ENCODE data around the gene KCNJ6.

KCNJ6 gene

DNA sequence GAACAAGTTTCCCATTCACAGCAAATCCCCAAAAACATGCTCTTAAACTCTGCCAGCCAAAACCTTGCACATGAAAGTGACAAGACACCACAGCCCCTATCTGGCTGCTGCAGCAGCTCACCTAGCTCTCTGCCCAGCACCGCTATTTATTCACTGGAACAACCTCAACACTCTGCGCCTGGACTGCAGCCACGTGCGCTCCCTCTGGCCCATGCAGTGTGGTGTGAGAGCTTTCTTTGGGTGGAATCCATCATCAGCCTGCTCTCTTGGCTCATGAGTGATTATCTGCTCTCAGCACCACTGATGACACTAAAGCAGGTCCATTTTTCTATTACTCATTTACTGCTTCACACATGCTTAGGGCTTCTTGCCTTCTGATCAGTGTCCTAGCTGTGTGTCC is 11.4 kb downstream of the KCNJ6 start:
- DNase-seq = no peak

DNA sequence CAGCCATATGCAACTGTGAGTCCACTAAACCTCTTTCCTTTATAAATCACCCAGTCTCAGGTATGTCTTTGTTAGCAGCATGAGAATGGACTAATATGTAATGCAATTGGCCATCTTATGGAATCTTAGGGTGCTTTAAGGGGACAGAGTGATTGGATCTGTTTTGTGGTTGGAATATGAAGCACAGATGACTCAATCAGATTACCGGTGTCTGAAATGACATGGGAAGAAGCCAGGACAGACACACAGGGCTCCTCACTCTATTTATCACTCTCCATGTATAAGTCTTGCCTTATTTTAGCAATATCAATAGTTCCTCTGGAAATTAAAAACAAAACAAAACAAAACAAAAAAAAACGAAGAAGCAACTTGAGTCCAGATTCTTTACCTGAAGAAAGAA is 12.9 kb downstream of the KCNJ6 start:
- DNase-seq = no peak

DNA sequence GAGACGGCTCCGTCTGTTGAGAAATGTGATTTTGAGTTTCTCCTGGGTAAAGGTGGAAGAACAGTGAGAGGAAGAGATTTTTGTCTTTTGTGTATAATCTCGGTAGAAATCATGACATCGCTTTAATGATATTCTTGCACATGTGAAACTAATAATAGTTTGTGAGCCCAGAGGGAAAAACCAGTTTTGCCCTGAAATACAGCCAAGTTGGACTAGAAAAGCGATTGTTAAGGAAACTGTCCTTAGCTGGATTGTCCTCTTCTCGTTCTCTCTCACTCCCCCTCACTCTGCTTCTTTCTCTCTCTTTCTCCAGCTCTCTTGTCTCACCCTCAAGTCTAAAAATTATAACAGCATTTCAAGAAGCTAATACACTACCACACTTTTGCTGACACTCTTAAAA is 17.1 kb downstream of the KCNJ6 start:
- DNase-seq = no peak

DNA sequence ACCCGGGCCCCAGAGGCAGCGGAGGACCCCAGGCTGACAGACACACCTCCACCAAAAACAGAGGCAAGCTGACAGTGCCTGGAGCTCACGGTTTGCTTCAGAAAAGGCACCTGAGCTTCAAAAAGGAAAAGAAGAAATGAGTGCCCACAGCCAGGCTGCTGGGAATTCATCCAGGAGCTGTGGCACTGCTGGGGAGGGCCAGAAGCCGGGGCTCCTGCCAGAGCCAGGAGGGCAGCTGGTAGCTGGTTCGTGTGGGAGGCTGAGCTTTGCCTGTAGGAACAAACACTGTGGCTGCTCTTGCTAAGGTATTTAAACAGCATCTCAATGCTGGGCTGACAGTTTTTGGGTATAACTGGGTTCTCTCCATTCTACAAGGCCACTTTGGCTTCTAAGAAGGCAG is 19.5 kb downstream of the KCNJ6 start:
- DNase-seq = no peak

DNA sequence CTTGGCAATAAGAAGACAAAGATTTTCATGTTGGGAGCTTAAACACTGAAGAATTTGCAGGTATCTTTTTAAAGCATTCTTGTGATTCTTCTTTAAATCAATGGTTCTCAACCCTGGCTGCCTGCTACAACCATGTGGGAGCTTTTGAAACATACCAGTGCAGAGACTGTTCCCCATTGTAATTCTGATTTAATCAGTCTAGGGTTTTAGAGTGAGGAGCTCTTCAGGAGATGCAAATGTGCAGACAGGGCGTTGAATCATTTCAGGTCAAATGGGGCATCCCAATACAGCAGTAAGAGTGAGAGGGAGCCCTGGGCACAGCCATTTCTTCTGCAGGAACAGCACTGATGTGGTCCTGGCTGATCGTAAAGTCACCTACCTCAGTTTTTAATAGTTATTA is 24.3 kb downstream of the KCNJ6 start:
- DNase-seq = no peak

DNA sequence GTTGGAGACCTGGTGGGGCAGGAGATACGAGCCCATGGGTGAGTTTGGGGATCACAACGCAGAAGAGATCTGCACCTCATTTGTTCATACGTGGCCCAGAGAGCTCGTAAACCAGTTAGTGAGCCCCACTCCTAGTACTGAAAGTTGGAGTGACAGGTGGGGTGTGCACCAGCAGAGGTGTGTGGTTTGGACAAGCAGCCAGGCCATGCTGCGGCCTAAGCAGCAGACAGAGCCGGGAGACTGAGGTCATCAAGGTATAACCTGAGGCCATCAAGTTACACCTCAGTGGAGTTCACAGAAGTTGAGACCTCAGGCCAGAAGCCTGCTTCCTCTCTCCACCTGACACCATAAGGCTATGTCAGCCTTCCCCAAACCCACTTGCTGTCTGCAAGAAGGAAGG is 27.6 kb downstream of the KCNJ6 start:
- DNase-seq = no peak

DNA sequence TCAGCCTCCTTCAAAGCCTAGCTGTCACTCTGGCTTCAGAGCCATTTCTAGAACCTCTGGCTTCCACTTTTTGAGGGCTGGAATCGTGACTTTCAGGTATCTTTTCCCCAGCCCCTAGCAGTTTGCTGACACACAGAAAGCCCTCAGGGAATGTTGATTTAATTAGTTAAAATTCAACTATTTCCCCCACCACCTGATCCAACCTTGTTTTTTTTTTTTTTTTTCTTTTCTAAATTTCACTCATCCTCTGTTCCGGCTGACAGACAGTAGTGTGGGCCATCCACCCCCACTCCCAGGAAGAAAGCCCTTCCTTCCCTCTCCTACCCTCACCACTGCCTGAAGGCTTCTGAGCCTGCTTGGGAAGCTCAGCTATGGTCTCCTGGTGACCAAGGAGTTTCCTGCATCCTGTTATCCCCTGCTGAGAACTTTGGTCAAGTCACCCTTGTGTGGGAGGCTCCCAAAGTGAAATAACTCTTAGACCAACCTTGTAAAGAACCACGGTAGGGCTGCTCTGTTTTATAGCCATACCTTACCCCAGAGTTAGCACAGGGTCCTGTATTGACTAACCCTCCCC is 29.4 kb downstream of the KCNJ6 start:
- no peak for DNase-seq

DNA sequence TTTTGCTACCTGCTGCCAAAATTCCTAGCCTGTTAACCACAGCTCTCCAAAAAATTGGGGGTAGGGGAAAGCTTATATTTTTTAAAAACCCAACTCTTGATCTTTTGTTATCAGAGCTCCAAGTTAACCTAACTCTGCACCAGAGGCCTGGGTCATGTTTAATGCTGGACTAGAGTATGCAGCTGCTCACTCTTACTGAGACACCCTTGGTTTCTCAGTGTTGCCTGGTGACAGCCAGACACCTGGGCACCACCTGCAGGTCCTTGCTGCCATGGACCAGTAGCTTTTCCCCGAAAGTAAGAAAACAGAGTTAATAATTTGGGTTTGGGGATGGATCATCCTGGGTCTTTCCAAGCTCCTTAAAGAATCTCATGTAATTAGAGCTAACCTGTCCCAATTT is 30.1 kb downstream of the KCNJ6 start:
- DNase-seq = no peak

DNA sequence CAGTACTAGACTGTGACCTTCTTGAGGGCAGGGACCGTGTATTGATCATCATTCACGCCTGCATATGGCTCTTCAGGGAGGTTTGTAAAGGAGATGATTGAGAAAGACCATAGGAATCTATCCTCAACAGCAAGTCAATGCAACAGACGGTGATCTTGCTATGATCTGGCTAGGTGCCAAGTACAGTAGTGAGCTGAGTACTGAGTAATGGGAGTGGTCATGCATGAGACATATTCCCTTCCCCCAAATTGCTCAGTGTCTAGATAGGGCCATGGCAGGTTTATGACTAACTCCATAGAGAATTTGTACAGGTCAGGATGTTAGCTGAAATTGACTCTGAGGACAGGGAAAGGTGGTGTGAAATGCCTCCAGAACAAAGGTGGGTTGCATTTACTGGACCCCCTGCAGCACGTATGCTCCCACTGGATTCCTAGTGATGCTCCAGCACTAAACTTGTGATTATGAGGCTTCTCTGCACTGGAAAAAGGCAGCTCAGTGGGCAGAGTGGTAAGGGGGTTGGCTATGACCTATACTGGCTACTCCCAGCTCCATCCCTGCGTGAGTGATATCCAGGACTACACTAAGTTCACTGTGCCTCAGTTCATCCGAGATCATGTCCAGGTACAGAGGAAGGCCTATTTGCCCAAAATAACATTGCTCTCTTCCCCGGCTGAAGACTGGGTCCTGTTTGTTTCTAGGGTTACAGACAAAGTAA is 37.2 kb downstream of the KCNJ6 start:
- DNase-seq = no peak

DNA sequence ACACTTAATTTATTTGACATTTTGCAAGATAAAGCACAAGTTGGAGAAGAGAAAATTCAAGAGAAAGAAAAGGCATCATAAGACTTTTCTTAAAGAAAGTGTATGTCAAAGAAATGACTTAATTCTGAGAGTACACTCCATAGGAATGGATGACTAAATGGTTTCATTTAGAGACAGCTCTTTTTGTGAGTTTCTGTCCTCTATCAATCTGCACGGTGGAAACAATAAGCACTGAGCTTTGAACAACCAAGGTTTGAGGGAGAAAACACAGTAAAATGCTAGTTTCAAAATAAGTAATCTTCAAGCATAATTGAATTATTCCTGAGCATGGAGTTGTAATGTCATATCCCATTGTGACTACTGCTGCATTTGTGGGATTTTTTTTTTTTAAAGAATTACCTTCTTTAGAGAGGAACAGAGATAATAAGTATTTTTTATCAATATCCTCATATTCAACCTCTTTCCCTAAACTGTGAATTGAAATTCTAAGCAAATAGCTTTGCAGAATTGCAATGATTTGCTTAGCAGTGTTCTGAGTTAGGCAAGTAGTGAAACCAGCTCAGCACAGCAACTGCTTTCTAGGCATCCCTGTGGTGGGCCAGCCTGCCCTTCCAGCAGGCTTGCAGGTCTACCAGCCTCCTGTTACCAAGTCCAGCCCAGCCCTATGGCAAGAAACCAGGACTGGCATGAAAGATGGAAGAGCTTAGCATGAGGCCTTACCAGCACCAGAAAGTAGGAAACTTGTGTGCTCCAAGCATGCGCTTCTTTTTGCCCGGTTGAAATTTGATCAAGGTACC is 38.2 kb downstream of the KCNJ6 start:
- no peak for DNase-seq

DNA sequence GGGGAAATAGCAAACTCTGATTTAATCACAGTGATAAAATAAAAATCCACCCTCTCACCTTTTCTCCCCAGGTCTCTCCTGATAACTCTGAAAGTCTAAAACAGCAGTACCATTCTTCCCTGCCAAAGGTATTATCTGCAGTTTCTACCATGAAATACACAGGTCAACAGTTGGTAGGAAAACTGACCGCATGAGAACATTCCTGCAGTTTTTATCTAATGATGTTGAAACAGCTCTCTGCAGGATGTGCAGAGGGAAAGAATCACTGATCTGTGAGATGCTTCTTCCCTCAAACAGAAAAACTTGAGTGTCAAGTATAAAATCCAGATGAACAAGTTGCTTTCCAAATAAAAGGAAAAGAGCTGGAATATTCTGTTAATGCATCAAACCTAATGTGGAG is 39.1 kb downstream of the KCNJ6 start:
- DNase-seq = no peak

DNA sequence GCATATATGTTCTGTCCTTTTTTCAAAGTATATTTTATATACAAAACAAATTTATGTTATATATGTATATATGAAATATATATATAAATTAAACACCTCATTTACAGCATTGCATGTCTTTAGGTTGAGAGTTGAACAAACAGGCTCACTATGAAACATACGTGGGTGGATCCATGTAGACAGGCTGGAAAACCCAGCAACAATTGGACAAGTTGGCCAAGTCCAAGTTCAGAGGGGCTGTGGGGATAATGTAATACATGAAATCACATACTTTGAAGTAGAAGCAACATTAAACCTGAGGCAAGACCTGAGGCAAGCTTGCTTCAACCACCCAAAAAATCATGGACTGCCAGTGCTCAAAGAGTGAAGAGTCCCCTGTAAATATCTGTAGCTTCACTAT is 39.7 kb downstream of the KCNJ6 start:
- DNase-seq = no peak

DNA sequence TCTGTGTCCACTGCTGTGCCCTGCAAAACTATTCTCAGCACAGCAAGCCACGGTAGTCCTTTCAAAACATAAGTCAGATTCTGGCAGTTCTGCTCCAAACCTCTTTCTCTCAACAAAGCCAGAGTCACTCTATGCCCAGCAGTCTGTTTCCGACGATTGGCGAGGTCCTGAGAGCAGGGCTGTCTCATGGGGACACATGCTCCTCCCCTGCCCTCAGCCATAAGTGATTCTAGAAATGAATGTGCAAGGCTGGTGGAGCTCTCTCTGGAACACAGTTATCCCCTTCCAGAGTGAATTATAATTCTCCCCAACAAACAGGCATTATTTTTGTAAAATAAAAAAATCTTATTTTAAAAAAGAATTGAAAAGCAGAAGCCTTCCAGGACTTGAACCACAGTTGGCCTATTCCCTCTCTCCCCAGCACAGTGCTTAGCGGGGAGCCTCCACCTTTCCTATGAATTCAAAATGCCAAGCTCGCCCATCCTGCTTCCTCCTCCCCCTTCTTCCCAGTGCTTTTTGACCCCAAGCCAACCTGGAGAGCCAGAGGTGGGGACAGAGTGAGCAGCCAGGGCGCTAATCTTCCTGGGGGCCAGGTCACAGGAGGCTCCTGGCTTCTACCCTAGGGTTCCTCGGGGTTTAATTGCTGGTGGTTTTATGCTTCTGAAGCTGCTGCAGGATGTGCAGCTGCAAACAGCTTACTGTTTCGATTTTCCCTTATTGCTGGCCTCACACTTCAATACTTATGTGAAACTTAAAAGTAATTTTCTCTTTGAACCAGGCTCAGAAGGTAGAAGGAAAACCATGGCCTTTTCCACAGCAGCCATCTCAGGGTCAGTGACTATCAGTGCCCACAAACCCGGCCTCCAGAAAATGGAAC is 41.1 kb downstream of the KCNJ6 start:
- no peak for DNase-seq

DNA sequence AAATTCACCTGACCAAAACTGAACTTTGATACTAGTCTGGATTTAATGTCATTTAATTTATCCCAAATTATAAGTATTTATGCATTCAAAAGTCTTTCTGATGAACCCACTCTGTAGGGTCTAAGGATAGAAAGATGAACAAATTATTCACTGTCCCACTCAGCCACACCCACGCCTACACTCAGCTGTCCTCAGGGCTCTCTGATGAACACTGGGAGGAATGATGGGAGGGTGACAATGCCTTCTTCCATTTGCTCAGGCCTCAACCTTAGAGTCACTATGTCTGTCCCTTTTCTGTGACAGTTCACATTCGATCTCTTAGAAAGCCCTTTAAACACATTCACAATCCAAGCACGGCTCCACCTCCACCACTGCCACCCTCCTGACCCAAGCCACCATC is 41.8 kb downstream of the KCNJ6 start:
- DNase-seq = no peak

DNA sequence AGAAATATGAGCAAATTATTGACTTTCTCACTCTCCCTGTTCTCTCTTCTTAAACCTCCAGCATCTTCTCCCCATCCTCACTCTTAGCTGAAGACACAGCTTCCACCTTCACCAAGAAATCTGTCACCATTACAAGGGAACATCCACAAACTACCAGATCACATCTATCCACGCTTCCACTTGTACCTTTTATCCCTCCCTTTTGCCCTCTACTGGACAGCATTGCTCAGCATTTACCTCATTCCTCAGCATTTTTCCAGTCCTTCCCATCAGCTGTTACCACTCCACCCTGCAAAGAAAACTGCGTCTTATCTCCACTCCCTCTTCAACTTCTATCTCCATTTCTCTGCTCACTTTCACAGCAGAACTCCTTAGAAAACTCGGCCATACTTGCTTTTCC is 42.6 kb downstream of the KCNJ6 start:
- DNase-seq = no peak

DNA sequence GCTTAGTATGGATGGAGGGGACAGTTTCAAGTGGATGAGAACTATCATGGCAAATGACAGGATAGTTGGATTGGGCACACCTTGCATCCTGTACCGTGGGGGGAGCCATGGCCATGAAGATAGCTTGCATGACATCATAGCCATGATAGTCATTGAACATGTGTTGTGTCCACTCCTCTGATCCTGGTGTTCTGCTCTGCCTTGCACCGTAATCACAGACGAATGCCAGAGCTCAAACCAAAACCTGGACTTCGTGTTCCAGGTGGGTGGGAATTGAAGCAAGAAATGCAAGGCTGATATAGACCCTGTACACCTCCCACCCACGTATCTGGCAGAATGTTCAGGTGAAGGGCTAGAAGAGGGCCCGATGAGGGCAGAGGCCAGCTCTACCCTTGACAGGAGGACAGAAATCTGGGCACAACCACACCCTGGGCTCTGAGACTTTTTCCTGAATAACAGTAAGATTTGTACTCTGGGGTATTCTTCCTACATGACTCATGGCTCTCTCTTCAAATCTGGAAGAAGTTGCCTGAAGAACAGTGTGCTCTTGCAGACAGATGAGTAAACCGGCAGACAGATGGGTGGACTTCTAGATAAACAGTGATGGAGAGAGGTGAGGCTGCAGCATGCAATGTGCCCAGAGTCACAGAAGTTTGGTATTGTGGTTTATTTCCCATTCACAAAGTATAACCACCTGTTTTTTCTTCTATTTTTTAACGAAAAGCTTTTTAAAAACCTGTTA is 45.0 kb downstream of the KCNJ6 start:
- no peak for DNase-seq

DNA sequence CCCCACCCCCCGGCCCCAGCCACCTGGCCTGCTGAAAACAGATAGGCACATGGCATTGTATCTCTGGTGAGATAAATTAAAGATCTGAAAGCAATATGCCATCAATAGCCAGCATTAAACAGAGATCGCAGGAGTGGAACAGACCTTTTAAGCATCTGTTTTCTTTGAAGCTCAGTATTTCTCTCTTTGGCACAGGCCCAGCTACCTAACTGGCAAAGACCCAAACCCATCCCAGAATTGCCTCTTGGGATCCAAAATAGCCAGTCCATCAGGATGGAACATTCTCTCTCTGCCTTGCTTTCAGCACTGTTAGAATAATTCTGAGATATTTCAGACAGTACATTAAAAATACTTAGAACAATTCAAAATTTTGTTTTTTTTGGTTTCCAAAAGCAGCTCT is 46.0 kb downstream of the KCNJ6 start:
- no peak for DNase-seq

DNA sequence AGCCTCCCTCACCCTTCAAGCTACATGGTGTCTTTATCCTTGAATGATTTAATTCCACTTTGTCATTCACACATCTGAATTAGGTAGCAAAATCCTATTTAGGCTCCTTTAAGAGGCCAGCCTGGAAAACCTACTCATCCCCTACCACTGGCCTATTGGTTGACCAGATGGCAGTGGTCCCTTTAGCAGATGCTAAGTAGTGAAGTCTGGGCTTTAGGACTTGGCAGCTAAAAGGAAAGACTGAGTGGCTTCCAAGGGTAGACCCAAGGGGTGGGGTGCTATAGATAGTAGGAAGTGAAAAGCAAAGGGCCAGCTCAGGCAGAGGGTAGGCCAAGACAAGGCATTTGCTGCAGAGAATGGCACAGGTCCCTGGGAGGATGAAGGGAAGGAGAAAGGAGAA is 46.6 kb downstream of the KCNJ6 start:
- DNase-seq = no peak

DNA sequence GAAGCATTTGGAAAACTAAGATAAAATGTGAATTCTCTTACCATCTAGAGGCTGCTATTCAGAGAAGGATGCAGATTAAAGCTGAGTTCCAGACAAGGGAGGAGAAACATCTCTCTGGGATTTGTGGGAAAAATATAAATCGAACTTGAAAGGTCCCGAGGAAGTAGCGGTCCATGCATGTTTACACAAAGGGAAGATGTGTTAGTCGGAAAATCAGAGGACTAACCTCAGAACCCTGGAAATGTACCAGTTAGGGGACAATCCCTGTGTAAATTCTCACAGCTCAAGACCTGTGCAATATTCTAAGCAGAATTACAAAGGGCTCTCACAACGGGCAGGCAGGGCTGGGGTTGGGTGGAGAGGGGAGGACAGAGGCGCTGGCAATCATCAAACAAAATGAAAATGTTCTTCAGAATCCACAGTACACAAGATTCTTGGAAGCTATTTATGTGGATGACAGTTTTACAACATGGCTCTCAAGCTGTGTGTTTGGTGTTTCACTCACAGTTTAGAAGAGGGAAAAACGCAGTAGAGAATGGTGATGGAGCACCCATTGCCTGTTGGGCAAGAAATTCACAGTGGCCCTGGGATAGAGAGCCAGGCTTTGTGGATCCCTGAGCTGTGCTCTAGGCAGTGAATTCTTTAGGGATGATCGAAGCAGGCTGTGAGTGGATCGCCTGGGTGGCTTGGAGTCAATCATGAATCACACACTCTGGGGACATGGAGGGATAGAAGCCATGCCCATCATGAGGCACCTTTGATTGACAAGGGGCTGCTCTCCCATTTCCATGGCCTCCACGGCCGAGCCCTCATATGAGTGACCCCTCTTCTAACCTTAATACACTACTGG is 47.6 kb downstream of the KCNJ6 start:
- no peak for DNase-seq

DNA sequence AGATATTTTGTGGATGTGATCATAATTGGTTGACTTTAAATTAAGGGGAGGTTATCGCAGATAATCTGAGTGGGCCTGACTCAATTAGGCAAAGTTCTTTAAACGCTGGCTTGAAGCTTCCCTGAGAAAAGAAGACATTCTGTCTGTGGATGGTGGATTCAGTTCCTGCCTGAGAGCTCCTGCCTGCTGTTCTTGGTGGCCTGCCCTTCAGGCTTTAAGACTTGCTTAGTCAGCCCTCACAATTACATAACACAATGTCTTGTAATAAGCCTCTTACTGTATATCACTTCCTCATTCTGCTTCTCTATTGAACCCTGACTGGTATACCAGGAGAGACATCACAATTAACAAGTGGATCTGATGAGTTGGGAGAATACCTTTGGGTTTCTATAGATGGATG is 50.2 kb downstream of the KCNJ6 start:
- no peak for DNase-seq

DNA sequence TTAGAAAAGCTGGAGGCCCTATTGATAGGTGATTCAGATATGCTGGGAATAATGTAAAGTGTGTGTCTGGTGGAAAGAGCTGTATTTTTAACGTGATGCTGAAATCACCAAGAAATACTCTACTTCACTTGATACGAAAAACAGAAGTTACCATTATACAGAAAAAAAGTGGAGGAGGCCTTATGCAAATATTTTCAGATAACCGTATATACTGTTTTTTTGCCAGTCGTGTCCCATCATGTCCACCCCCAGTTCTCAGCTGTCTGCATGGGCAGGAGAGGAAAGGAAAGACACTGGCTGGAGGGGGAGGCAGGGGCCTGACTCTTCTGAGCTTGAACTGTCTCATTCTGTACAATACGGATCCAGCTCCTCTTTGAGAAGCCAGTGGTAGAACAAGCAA is 51.1 kb downstream of the KCNJ6 start:
- no peak for DNase-seq

DNA sequence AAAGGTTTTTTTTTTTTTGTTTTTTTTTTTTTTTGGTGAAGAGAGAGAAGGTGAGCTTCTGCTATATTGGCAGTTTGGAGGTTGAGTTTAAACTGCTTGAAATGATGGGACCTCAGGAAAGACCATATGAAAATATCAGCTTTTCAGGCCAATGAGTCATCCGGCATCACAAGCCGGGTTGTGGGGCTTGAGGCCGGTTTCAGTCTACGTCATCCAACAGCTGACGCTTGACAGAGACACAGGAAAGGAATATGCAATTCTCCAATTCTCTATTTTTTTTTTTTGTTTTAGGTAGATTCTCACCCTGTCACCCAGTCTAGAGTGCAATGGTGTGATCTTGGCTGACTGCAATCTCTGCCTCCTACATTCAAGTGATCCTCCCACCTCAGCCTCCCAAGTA is 52.4 kb downstream of the KCNJ6 start:
- DNase-seq = no peak

Data from activated naive CD4-positive, alpha-beta T cell (primary cell).